ENCODE measurements around the gene TBC1D9B. TPM values are rescaled to one million over a fixed set of nuclear protein-coding genes. Genes with fewer than 3 reads are reported as not detected.
A peak's percentile ranks its signal among the peaks of the same experiment; 100 is the strongest.

The TBC1D9B gene
- total and polyA plus RNA-seq, 2 of the 13 experiments (the other 11 are each of a cell fraction or from before 2014, with no cell fraction given): 35.0 to 50.0 TPM

- TF ChIP-seq ZNF703 (CRISPR knock-in tag; IDR thresholded peaks at IDR 0.05; ENCODE audit: borderline replicate concordance): no peak
- no peak for TF ChIP-seq HMGA1 (CRISPR knock-in tag; conservative IDR thresholded peaks at IDR 0.05)
- no peak for TF ChIP-seq SMYD3 (CRISPR knock-in tag; IDR thresholded peaks at IDR 0.05)
- no peak for TF ChIP-seq ZBTB1 (CRISPR knock-in tag; IDR thresholded peaks at IDR 0.05; ENCODE audit: borderline replicate concordance)
- peak; percentile 52; the same call in 1 of the 2 replicates for TF ChIP-seq POLR2AphosphoS5 (IDR thresholded peaks at IDR 0.05; ENCODE audit: low read depth, low read length)
- TF ChIP-seq ZNF724P (CRISPR knock-in tag; IDR thresholded peaks at IDR 0.05; ENCODE audit: borderline replicate concordance): no peak
- no peak for TF ChIP-seq ZBTB37 (CRISPR knock-in tag; IDR thresholded peaks at IDR 0.05)
- peak; percentile 65; the same call in 1 of the 2 replicates for TF ChIP-seq RBFOX2 (IDR thresholded peaks at IDR 0.05; ENCODE audit: low read depth, low read length)
- peak; percentile 11 for TF ChIP-seq RBM22 (optimal IDR thresholded peaks at IDR 0.05; ENCODE audit: low read length)
- no peak for TF ChIP-seq ZFYVE20 (CRISPR knock-in tag; IDR thresholded peaks at IDR 0.05; ENCODE audit: borderline replicate concordance, low read depth)
- peak; percentile 50; the same call in 1 of the 2 replicates for TF ChIP-seq POLR2G (IDR thresholded peaks at IDR 0.05; ENCODE audit: low read depth, low read length)
- no peak for TF ChIP-seq NFYC (CRISPR knock-in tag; IDR thresholded peaks at IDR 0.05)
- TF ChIP-seq IRF2 (CRISPR knock-in tag; IDR thresholded peaks at IDR 0.05): no peak
- no peak for TF ChIP-seq ZNF367 (CRISPR knock-in tag; IDR thresholded peaks at IDR 0.05; ENCODE audit: borderline replicate concordance)
- TF ChIP-seq ELF3 (CRISPR knock-in tag; IDR thresholded peaks at IDR 0.05): no peak
- TF ChIP-seq KLF11 (CRISPR knock-in tag; IDR thresholded peaks at IDR 0.05): no peak
- TF ChIP-seq NFE2L1 (CRISPR knock-in tag; IDR thresholded peaks at IDR 0.05; ENCODE audit: borderline replicate concordance): no peak
- no peak for TF ChIP-seq ZNF597 (CRISPR knock-in tag; IDR thresholded peaks at IDR 0.05)
- no peak for TF ChIP-seq PCBP2 (optimal IDR thresholded peaks at IDR 0.05; ENCODE audit: low read depth, low read length, poor library complexity, severe bottlenecking)
- TF ChIP-seq MAFK (conservative IDR thresholded peaks at IDR 0.05 in 1 of 2, IDR thresholded peaks at IDR 0.05 in 1 of 2; ENCODE audit: low read length in 2 of 2): no peak
- TF ChIP-seq ZNF296 (CRISPR knock-in tag; conservative IDR thresholded peaks at IDR 0.05): no peak
- TF ChIP-seq TBL1XR1 (IDR thresholded peaks at IDR 0.05; ENCODE audit: borderline replicate concordance, low read length, partially characterized antibody): no peak
- TF ChIP-seq ZXDC (CRISPR knock-in tag; IDR thresholded peaks at IDR 0.05): no peak
- TF ChIP-seq HOXA9 (CRISPR knock-in tag; IDR thresholded peaks at IDR 0.05; ENCODE audit: borderline replicate concordance): no peak
- TF ChIP-seq PBX2 (CRISPR knock-in tag; IDR thresholded peaks at IDR 0.05): no peak
- TF ChIP-seq MBD4 (IDR thresholded peaks at IDR 0.05; ENCODE audit: borderline replicate concordance, low read length): no peak
Observed at GRCh38 chr5:179822444-179822990, 85.2 kb downstream of the TBC1D9B start (continued).

All from HepG2 (cell line).